ENCODE measurements around the gene PDSS2. TPM values are rescaled to one million over a fixed set of nuclear protein-coding genes. Genes with fewer than 3 reads are reported as not detected.

The PDSS2 gene
- total RNA-seq, 4 donors from 2014 or later: 4.3 to 14.7 (median 12.1) TPM

- peaks cover 3% of the 10 kb centered on the region for H3K27me3 ChIP-seq
- peak overlapping the region; percentile 69 for H3K27ac ChIP-seq
- H3K4me3 ChIP-seq: peak overlapping the region; percentile 85
- TF ChIP-seq, protein P1, sequence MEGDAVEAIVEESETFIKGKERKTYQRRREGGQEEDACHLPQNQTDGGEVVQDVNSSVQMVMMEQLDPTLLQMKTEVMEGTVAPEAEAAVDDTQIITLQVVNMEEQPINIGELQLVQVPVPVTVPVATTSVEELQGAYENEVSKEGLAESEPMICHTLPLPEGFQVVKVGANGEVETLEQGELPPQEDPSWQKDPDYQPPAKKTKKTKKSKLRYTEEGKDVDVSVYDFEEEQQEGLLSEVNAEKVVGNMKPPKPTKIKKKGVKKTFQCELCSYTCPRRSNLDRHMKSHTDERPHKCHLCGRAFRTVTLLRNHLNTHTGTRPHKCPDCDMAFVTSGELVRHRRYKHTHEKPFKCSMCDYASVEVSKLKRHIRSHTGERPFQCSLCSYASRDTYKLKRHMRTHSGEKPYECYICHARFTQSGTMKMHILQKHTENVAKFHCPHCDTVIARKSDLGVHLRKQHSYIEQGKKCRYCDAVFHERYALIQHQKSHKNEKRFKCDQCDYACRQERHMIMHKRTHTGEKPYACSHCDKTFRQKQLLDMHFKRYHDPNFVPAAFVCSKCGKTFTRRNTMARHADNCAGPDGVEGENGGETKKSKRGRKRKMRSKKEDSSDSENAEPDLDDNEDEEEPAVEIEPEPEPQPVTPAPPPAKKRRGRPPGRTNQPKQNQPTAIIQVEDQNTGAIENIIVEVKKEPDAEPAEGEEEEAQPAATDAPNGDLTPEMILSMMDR (IDR thresholded peaks at IDR 0.05): peak; percentile 69 to 95
- TF ChIP-seq POLR2A (IDR thresholded peaks at IDR 0.05): no peak
- TF ChIP-seq POLR2AphosphoS5 (IDR thresholded peaks at IDR 0.05): peak in 1 of 3 donors; percentile 33
- WGBS: 0% methylated on average over 5 of the region's 116 CpGs
- no peaks in the 10 kb centered on the region for H3K9me3 ChIP-seq
- peaks cover 23% of the 10 kb centered on the region for H3K4me1 ChIP-seq
- DNase-seq (ENCODE audit: low spot score in 2 of 2): peak; percentile 82 to 88
- no peaks in the 10 kb centered on the region for H3K36me3 ChIP-seq
These were observed 345.0 kb downstream of the PDSS2 start for GRCh38 chr6:107114213-107114925.

DNA sequence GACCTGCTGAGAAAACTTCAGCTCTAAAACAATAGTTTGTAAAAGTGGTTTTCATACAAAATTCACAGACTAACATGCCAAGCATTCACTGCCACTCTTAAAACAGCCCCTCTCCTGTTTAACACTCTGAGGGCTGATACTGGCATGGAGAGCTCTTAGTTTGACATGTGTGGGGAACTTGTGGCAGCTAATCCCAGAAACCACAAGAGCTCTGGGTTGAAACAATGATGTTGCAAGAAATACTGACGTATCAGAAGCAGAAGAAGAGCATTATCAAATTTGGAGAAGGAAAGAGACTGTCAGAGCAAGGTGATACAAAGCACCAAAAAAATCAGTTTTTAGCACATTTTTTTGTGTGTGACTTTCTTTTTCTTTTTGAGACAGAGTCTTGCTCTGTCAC is 349.2 kb downstream of the PDSS2 start:
- no peak for TF ChIP-seq EP300 (IDR thresholded peaks at IDR 0.05)
- TF ChIP-seq POLR2A (IDR thresholded peaks at IDR 0.05): no peak
- TF ChIP-seq, protein P1 (IDR thresholded peaks at IDR 0.05): no peak
- no peak for TF ChIP-seq POLR2AphosphoS5 (IDR thresholded peaks at IDR 0.05)
- 65% methylated on average over 1 of the region's 1 CpG for WGBS
- H3K4me1 ChIP-seq: peaks cover 8% of the 10 kb centered on the region

GRCh38 chr6:107108201-107108890 is 351.0 kb downstream of the PDSS2 start:
- WGBS: 87% methylated on average over 17 of the region's 17 CpGs
- Histone ChIP-seq H3K4me3 (no peak overlapping the region), H3K36me3 (no peaks in the 10 kb centered on the region), H3K9me3 (no peaks in the 10 kb centered on the region), H3K27ac (no peak overlapping the region), H3K4me1 (peaks cover under 1% of the 10 kb centered on the region), H3K27me3 (no peaks in the 10 kb centered on the region)
- no peak for DNase-seq (ENCODE audit: low spot score in 2 of 2)
- TF ChIP-seq EP300 (IDR thresholded peaks at IDR 0.05): no peak
- no peak for TF ChIP-seq POLR2A (IDR thresholded peaks at IDR 0.05)
- TF ChIP-seq, protein P1 (IDR thresholded peaks at IDR 0.05): no peak
- no peak for TF ChIP-seq POLR2AphosphoS5 (IDR thresholded peaks at IDR 0.05)

More for the DNA sequence above, 349.2 kb downstream of the PDSS2 start:
- H3K27ac ChIP-seq: no peak overlapping the region
- no peak overlapping the region for H3K4me3 ChIP-seq
- no peaks in the 10 kb centered on the region for H3K36me3 ChIP-seq
- no peaks in the 10 kb centered on the region for H3K9me3 ChIP-seq
- no peaks in the 10 kb centered on the region for H3K27me3 ChIP-seq
- no peak for DNase-seq (ENCODE audit: low spot score in 2 of 2)

GRCh38 chr6:107107791-107108190 is 351.6 kb downstream of the PDSS2 start:
- H3K36me3 ChIP-seq: no peaks in the 10 kb centered on the region
- H3K9me3 ChIP-seq: no peaks in the 10 kb centered on the region
- peak in 1 of 2 donors; percentile 53 for DNase-seq (ENCODE audit: low spot score in 2 of 2)
- WGBS: 81% methylated on average over 4 of the region's 4 CpGs
- no peaks in the 10 kb centered on the region for H3K27me3 ChIP-seq
- H3K4me3 ChIP-seq: no peak overlapping the region
- TF ChIP-seq EP300 (IDR thresholded peaks at IDR 0.05) (no peak), POLR2A (IDR thresholded peaks at IDR 0.05) (no peak), POLR2AphosphoS5 (IDR thresholded peaks at IDR 0.05) (no peak)
- TF ChIP-seq, protein P1 (IDR thresholded peaks at IDR 0.05): no peak
- no peak overlapping the region for H3K27ac ChIP-seq
- H3K4me1 ChIP-seq: no peaks in the 10 kb centered on the region

DNA sequence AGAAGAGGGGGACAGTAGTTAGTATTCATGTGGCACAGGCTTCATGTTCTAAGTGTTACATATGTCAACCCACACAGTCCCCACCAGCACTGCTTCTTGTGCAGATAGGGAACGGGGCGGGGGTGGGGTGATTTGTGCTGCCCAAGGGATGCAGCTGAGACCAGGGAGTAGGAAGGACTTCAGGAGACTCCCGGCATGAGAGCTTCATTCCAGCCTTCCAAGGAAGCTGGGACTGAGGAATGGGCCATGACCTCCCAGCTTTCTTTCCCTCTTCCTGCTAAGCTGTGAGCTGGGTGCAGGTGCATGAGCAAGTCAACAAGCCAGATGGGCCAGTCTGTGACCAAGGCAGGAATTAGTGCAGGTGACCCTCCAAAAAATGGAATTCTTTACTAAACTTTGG is 353.2 kb downstream of the PDSS2 start:
- H3K27me3 ChIP-seq: no peaks in the 10 kb centered on the region
- DNase-seq (ENCODE audit: low spot score in 2 of 2): peak in 1 of 2 donors; percentile 31
- no peak overlapping the region for H3K4me3 ChIP-seq
- TF ChIP-seq POLR2AphosphoS5 (IDR thresholded peaks at IDR 0.05): no peak
- TF ChIP-seq, protein P1 (IDR thresholded peaks at IDR 0.05): no peak
- TF ChIP-seq POLR2A (IDR thresholded peaks at IDR 0.05): no peak
- TF ChIP-seq EP300 (IDR thresholded peaks at IDR 0.05): no peak
- WGBS: 90% methylated on average over 3 of the region's 3 CpGs
- H3K27ac ChIP-seq: no peak overlapping the region
- H3K36me3 ChIP-seq: no peaks in the 10 kb centered on the region
- no peaks in the 10 kb centered on the region for H3K4me1 ChIP-seq
- H3K9me3 ChIP-seq: no peaks in the 10 kb centered on the region

Data from suprapubic skin (tissue), 4 donors.